Psoas muscle (tissue), 8 donors: ENCODE measurements around the gene MUC2. TPM values are rescaled to one million over a fixed set of nuclear protein-coding genes. Genes with fewer than 3 reads are reported as not detected.

Experiments used
- ATAC-seq, 4 donors: fragments of 200-7000 bp; cut with Tn5 transposase; one replicate each; pipeline ENCODE4 v1.9.1; 2020; ENCODE audit warnings: moderate library complexity in 3 of 4, mild to moderate bottlenecking in 2 of 4
- DNase-seq, 2 donors: peaks; one replicate each; pipeline ENCODE4 v3.0.0-alpha.2; 2020
- H3K27ac ChIP-seq: fragments of 200-600 bp; one replicate; pipeline ENCODE4 v1.8.0; 2022
- H3K27me3 ChIP-seq, 3 donors: fragments of 200-600 bp in 1 of 3; one replicate each; pipeline versions ENCODE4 v1.6.1 to v1.8.0; 2013 to 2022; ENCODE audit warnings: low read length in 2 of 3, mild to moderate bottlenecking in 2 of 3, moderate library complexity in 1 of 3; ENCODE audit not compliant: insufficient read depth in 3 of 3
- H3K36me3 ChIP-seq, 2 donors: fragments of 200-600 bp in 1 of 2; one replicate each; pipeline versions ENCODE4 v1.6.1 to v1.8.0; 2013 to 2022; ENCODE audit warnings: low read depth in 1 of 2, mild to moderate bottlenecking in 1 of 2, moderate library complexity in 1 of 2; ENCODE audit not compliant: insufficient read depth in 1 of 2
- H3K4me1 ChIP-seq: fragments of 200-600 bp; one replicate; pipeline ENCODE4 v1.8.0; 2022
- H3K4me3 ChIP-seq: fragments of 200-600 bp; one replicate; pipeline ENCODE4 v1.8.0; 2022; ENCODE audit warnings: mild to moderate bottlenecking
- H3K9me3 ChIP-seq: fragments of 200-600 bp; one replicate; pipeline ENCODE4 v1.8.0; 2022
- WGBS, 3 donors: extraction: QIAGEN DNeasy Blood & Tissue Kit; methylation state at CpG; one replicate each; pipeline versions ENCODE4 v1.1.6 to v1.1.7; 2013; 5-methylcytosine and 5-hydroxymethylcytosine counted together
- intact Hi-C, 2 donors: fragments of 100-400 bp; cut with DNase I; formaldehyde crosslinking; loops; one replicate each; pipeline versions ENCODE4 v1.11.0 to v1.14.2; 2022
- polyA plus RNA-seq, 3 donors: library from polyadenylated mRNA; stranded (reverse); fragments of 200-250 nt; gene quantifications; one replicate each; pipeline ENCODE4 v1.2.3, GENCODE V29; 2013
- total RNA-seq, 4 donors: library from RNA; stranded (reverse); fragmentation: NEBNext Ultra II Directional in 2 of 4; extraction: Animal tissue kit (Norgen Biotek cat#: 25700) in 2 of 4; gene quantifications; one replicate each; pipeline versions ENCODE4 v1.2.1 to v1.2.4, GENCODE V29; 2021 to 2023
- TF ChIP-seq, protein P1 (sequence below): fragments of 200-600 bp; IDR thresholded peaks from one replicate; pipeline ENCODE4 v1.8.0; 2022; ENCODE audit warnings: antibody characterized with exemption
- donor health status: healthy with polysubstance abuse.
- donor health status: DM: no; HTN: no; CAD: no; lungs with moderate emphysema.
- donor health status: Bipolar disorder and iron deficiency.
- donor health status: healthy.
- donor health status: DM: yes; HTN: yes; CAD: no.
- donor health status: DM: no; HTN: no; CAD: no.
- donor health status: DM: no; HTN: no; CAD: no.
- donor health status: DM: yes; HTN: yes; CAD: no.

The MUC2 gene
- total and polyA plus RNA-seq, 7 donors: under 0.01 to 0.44 (median 0.02) TPM; not detected in 2

DNA sequence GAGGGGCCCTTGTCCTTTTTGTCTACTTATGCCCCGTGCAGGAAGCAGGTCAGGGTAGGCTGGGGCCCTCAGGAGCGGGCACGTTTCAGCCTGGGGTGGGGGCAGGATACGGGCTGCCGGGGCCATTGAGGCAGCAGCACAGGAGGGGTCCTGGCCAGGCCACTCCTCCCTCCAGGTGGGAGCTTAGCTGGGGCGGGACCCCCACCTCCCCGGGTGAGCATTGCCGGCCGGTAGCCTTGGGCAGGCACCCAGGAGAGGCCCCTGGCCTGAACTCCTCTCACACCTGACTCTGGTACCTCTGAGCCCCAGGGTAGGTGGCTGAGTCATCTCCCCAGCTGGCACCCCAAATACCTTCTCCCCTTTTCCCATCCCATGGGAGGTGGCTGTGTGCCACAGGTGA lies 33.2 kb upstream of the MUC2 start:
- H3K4me1 ChIP-seq: no peaks in the 10 kb centered on the region
- no peak overlapping the region for H3K4me3 ChIP-seq
- no peaks in the 10 kb centered on the region for H3K36me3 ChIP-seq
- DNase-seq: peak; percentile 5 to 42
- intact Hi-C loops: no loop called here
- ATAC-seq: no peak
- WGBS, 3 donors: 74 to 85% (median 77%) methylated on average over 7 to 9 of the region's 9 CpGs
- no peak overlapping the region for H3K27ac ChIP-seq
- H3K9me3 ChIP-seq: no peaks in the 10 kb centered on the region
- peaks cover 0 to 2% (median 0%) of the 10 kb centered on the region in 3 donors for H3K27me3 ChIP-seq
- TF ChIP-seq, protein P1, sequence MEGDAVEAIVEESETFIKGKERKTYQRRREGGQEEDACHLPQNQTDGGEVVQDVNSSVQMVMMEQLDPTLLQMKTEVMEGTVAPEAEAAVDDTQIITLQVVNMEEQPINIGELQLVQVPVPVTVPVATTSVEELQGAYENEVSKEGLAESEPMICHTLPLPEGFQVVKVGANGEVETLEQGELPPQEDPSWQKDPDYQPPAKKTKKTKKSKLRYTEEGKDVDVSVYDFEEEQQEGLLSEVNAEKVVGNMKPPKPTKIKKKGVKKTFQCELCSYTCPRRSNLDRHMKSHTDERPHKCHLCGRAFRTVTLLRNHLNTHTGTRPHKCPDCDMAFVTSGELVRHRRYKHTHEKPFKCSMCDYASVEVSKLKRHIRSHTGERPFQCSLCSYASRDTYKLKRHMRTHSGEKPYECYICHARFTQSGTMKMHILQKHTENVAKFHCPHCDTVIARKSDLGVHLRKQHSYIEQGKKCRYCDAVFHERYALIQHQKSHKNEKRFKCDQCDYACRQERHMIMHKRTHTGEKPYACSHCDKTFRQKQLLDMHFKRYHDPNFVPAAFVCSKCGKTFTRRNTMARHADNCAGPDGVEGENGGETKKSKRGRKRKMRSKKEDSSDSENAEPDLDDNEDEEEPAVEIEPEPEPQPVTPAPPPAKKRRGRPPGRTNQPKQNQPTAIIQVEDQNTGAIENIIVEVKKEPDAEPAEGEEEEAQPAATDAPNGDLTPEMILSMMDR: no peak

DNA sequence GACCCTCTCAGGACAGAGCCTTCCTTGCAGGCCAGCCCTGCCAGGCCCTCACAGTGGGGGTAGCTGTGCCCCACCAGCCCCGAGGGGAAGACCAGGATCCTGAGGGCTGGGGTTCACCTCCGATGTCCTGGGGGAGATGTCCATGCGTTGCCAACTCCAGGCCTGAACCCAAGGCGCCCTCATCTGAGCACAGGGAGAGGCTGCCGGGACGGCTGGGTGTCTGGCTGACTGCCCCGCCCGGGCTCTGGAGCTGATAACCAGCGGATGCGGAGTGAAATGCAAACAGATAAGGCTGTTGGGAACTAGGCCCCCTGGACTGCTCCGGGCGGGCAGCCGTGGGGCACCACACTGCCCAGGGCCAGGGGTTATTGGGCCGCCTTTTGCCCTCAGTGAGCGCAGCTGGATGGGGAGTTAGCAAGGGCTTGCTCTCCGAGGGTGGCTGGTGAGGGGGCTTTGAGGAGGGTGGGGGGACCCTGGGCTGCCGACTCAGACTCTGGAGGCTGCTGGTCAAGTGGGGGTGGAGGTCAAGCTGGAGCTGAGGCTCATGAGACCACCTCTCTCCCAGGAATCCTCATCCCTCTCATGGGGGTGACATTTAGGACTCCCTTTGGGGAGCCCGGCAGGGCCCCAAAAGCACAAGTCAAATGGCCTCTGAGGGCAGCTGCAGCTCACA lies 32.6 kb upstream of the MUC2 start:
- intact Hi-C loops: no loop called here
- 69 to 82% (median 76%) methylated on average over 18 of the region's 18 CpGs for WGBS, 3 donors
- ATAC-seq: no peak

DNA sequence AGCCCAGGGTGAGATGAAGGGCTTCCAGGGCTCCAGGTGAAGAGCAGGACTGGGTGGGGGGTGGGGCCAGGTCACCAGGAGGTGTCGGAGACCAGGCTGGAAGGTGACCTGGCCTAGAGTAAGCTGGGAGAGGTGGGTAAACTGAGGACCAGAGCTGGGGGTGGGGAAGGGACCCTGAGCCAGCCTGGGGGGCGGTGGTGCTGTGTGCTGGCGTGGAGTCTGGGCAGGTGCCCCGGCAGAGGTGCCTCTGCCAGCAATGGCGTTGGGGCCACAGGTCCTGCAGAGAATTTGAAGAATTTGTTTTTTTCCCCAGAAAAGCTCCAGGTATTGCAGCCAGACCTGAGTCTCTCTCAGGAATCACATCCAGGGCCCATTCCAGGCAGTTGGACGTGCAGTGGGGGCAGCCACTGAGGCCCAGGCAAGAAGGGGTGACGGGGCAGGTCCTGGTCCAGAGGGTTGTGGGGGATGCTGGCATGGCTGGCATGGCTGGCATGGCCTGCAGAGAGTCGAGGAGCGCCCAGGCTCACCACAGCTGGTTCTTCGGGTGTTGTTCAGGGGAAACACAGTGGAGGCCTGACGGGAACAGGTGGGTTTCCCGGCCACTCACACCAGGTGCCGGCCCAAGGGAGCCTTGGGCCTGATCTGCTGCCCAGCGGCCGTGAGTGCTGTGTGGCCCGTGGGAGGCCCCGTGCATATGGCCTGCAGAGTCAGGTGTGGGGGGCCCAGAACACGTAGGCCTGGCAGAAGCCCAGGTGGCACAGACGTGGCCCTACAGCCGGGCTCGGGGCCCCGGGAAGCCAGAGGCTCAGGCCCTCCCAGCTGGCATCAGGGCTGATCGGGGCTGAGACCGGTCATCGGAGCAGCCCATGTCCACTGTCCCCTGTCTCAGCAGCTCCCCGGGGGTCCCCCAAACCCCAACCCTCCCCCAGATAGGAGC lies 31.8 kb upstream of the MUC2 start:
- Histone ChIP-seq H3K4me3 (no peak overlapping the region), H3K36me3 (no peaks in the 10 kb centered on the region), H3K27ac (no peak overlapping the region), H3K27me3 (peaks cover 0 to 6% (median 0%) of the 10 kb centered on the region in 3 donors), H3K4me1 (no peaks in the 10 kb centered on the region), H3K9me3 (no peaks in the 10 kb centered on the region)
- TF ChIP-seq, protein P1: no peak
- DNase-seq (peak; percentile 7 to 44), ATAC-seq (peak in 1 of 4 donors; percentile 26)
- 67 to 84% (median 69%) methylated on average over 25 to 26 of the region's 26 CpGs for WGBS, 3 donors
- intact Hi-C loops: no loop called here

More for the DNA sequence above, 32.6 kb upstream of the MUC2 start:
- Histone ChIP-seq H3K4me1 (no peaks in the 10 kb centered on the region), H3K36me3 (no peaks in the 10 kb centered on the region), H3K9me3 (no peaks in the 10 kb centered on the region), H3K27me3 (peaks cover 0 to 2% (median 0%) of the 10 kb centered on the region in 3 donors), H3K27ac (no peak overlapping the region), H3K4me3 (no peak overlapping the region)
- TF ChIP-seq, protein P1: no peak
- DNase-seq: peak; percentile 10 to 54

DNA sequence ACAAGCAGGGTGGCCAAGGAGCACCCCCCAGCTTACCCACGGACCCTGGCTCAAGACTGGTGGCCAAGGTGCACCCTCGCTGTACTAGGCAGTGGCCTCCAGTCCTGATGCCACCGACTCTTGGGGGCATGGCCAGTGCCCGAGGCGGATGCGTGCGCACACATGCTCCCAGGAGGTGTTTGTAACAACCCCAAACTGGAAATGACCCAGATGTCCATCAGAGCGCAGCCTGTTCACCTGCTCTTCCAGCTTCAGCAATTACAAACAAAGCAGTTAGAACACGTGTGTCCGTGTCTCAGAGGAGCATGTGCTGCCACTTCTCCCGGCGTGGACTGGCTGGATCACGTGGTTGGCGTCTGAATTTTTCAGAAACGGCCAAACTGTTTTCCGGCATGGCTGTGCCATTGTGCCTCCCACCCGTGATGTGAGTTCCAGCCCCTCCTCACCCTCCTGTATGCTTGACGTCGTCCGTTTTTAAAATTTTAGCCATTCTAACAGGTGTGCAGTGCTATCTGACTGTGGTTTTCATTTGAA lies 31.0 kb upstream of the MUC2 start:
- intact Hi-C loops: no loop called here
- Histone ChIP-seq H3K36me3 (no peaks in the 10 kb centered on the region), H3K27me3 (peaks cover 0 to 6% (median 0%) of the 10 kb centered on the region in 3 donors), H3K9me3 (no peaks in the 10 kb centered on the region), H3K4me1 (no peaks in the 10 kb centered on the region), H3K4me3 (no peak overlapping the region), H3K27ac (no peak overlapping the region)
- ATAC-seq (peak in 1 of 4 donors; percentile 2), DNase-seq (peak in 1 of 2 donors; percentile 7)
- WGBS, 3 donors: 72 to 78% (median 75%) methylated on average over 20 of the region's 20 CpGs
- TF ChIP-seq, protein P1: no peak
